SK-N-MC (cell line): Measurements from ENCODE around the gene NAALAD2.

Experiments used
- DNase-seq: peaks from one replicate; pipeline ENCODE4 v3.0.0-alpha.2; 2011; ENCODE audit warnings: low read depth, low spot score
- H3K27ac ChIP-seq: fragments of 200-600 bp; sonication (generic); 2 replicates; pipeline ENCODE4 v1.5.1; 2016; ENCODE audit warnings: mixed run types
- H3K36me3 ChIP-seq: fragments of 200-600 bp; sonication (generic); 2 replicates; pipeline ENCODE4 v1.6.1; 2017; ENCODE audit warnings: antibody characterized with exemption, low read length, mixed read lengths; ENCODE audit not compliant: insufficient read depth
- H3K4me3 ChIP-seq: fragments of 200-600 bp; sonication (generic); 2 replicates; pipeline ENCODE4 v1.5.1; 2016
- H3K9ac ChIP-seq: fragments of 200-600 bp; sonication (generic); 2 replicates; pipeline ENCODE4 v1.8.0; 2017; ENCODE audit warnings: mixed run types, mixed read lengths; ENCODE audit not compliant: insufficient read length
- H3K9me3 ChIP-seq: fragments of 200-600 bp; sonication (generic); 2 replicates; pipeline ENCODE4 v1.6.1; 2017; ENCODE audit warnings: low read depth, mild to moderate bottlenecking, antibody characterized with exemption, low read length, moderate library complexity, mixed read lengths
- EZH2 ChIP-seq: fragments of 200-600 bp; sonication (generic); IDR thresholded peaks from one replicate; pipeline ENCODE4 v1.6.1; 2017; ENCODE audit warnings: antibody characterized with exemption
- FOXP2 ChIP-seq: optimal IDR thresholded peaks from 2 replicates; pipeline ENCODE3; 2011; ENCODE audit warnings: mild to moderate bottlenecking, moderate library complexity; ENCODE audit not compliant: insufficient read depth; ENCODE audit errors: extremely low read length, control extremely low read depth
- POLR2AphosphoS5 ChIP-seq: IDR thresholded peaks from 2 replicates; pipeline ENCODE4 v1.6.1; 2012; ENCODE audit warnings: mild to moderate bottlenecking, low read depth, low read length, borderline replicate concordance

NAALAD2 gene

GRCh38 chr11:90176069-90176468 lies 41.6 kb downstream of the NAALAD2 start:
- no peak for DNase-seq
- Histone ChIP-seq H3K9ac (no peak overlapping the region), H3K4me3 (no peak overlapping the region), H3K36me3 (peaks cover 17% of the 10 kb centered on the region; the same call in 1 of the 2 replicates), H3K27ac (no peak overlapping the region), H3K9me3 (no peaks in the 10 kb centered on the region)
- TF ChIP-seq FOXP2: no peak
- TF ChIP-seq EZH2: no peak
- TF ChIP-seq POLR2AphosphoS5: no peak

- Histone ChIP-seq H3K27ac (no peak overlapping the region), H3K36me3 (peaks cover 21% of the 10 kb centered on the region; the same call in 1 of the 2 replicates), H3K4me3 (no peak overlapping the region), H3K9me3 (no peaks in the 10 kb centered on the region), H3K9ac (no peak overlapping the region)
- TF ChIP-seq EZH2 (no peak), POLR2AphosphoS5 (no peak), FOXP2 (no peak)
- DNase-seq: no peak
Observed at GRCh38 chr11:90178751-90179150, 44.3 kb downstream of the NAALAD2 start.

GRCh38 chr11:90179923-90180322 lies 45.5 kb downstream of the NAALAD2 start:
- DNase-seq: no peak
- Histone ChIP-seq H3K9me3 (no peaks in the 10 kb centered on the region), H3K36me3 (peaks cover 21% of the 10 kb centered on the region; the same call in 1 of the 2 replicates), H3K27ac (no peak overlapping the region), H3K4me3 (no peak overlapping the region), H3K9ac (no peak overlapping the region)
- TF ChIP-seq POLR2AphosphoS5: no peak
- no peak for TF ChIP-seq EZH2
- TF ChIP-seq FOXP2: no peak

- no peaks in the 10 kb centered on the region; the same call in 1 of the 2 replicates for H3K9me3 ChIP-seq
- H3K36me3 ChIP-seq: peaks cover 43% of the 10 kb centered on the region
- DNase-seq: no peak
- TF ChIP-seq POLR2AphosphoS5 (no peak), FOXP2 (no peak), EZH2 (no peak)
- H3K9ac ChIP-seq: no peak overlapping the region
- H3K4me3 ChIP-seq: no peak overlapping the region
- no peak overlapping the region for H3K27ac ChIP-seq
Observed at GRCh38 chr11:90187839-90188238, 53.4 kb downstream of the NAALAD2 start.

- Histone ChIP-seq H3K9me3 (no peaks in the 10 kb centered on the region; the same call in 1 of the 2 replicates), H3K9ac (no peak overlapping the region), H3K27ac (no peak overlapping the region), H3K36me3 (peaks cover 47% of the 10 kb centered on the region), H3K4me3 (no peak overlapping the region)
- no peak for DNase-seq
- no peak for TF ChIP-seq EZH2
- TF ChIP-seq POLR2AphosphoS5: no peak
- TF ChIP-seq FOXP2: no peak
Observed at GRCh38 chr11:90189011-90189410, 54.5 kb downstream of the NAALAD2 start.

- H3K36me3 ChIP-seq: peaks cover 74% of the 10 kb centered on the region
Observed at GRCh38 chr11:90192869-90193582, 58.6 kb downstream of the NAALAD2 start.

GRCh38 chr11:90197377-90197776 lies 62.9 kb downstream of the NAALAD2 start:
- Histone ChIP-seq H3K27ac (no peak overlapping the region), H3K9me3 (no peaks in the 10 kb centered on the region), H3K36me3 (peaks cover 72% of the 10 kb centered on the region), H3K4me3 (no peak overlapping the region), H3K9ac (no peak overlapping the region)
- no peak for DNase-seq
- TF ChIP-seq FOXP2 (no peak), EZH2 (no peak), POLR2AphosphoS5 (no peak)

More at GRCh38 chr11:90192869-90193582, 58.6 kb downstream of the NAALAD2 start:
- no peak for TF ChIP-seq FOXP2
- TF ChIP-seq EZH2: no peak
- no peak for TF ChIP-seq POLR2AphosphoS5
- Histone ChIP-seq H3K4me3 (no peak overlapping the region), H3K27ac (no peak overlapping the region), H3K9me3 (no peaks in the 10 kb centered on the region), H3K9ac (no peak overlapping the region)
- DNase-seq: no peak

- Histone ChIP-seq H3K4me3 (no peak overlapping the region), H3K27ac (no peak overlapping the region), H3K36me3 (peaks cover 83% of the 10 kb centered on the region), H3K9ac (no peak overlapping the region), H3K9me3 (no peaks in the 10 kb centered on the region)
- TF ChIP-seq POLR2AphosphoS5 (no peak), EZH2 (no peak), FOXP2 (no peak)
- DNase-seq: no peak
Observed at GRCh38 chr11:90202342-90202741, 67.9 kb downstream of the NAALAD2 start.

GRCh38 chr11:90204407-90204806 lies 69.9 kb downstream of the NAALAD2 start:
- Histone ChIP-seq H3K9me3 (no peaks in the 10 kb centered on the region), H3K27ac (no peak overlapping the region), H3K9ac (no peak overlapping the region), H3K4me3 (no peak overlapping the region), H3K36me3 (peaks cover 86% of the 10 kb centered on the region)
- TF ChIP-seq POLR2AphosphoS5 (no peak), EZH2 (no peak), FOXP2 (no peak)
- no peak for DNase-seq
